AG04449 (cell line): Measurements from ENCODE around the gene NTN5.
A peak's percentile ranks its signal among the peaks of the same experiment; 100 is the strongest.

Source experiments
- CTCF ChIA-PET: fragments of 350-600 bp; formaldehyde crosslinking; extraction: SDS; loops from one replicate; lab custom pipeline; 2021; ENCODE audit warnings: antibody characterized with exemption; lab: Yijun Ruan, JAX
- POLR2A ChIA-PET: fragments of 400-600, 350-600 bp; formaldehyde crosslinking; extraction: SDS; loops from one replicate; lab custom pipeline; 2020; ENCODE audit warnings: antibody characterized with exemption, inconsistent platforms; lab: Yijun Ruan, JAX
- DNase-seq: peaks from one replicate; pipeline ENCODE4 v3.0.0-alpha.2; 2010; ENCODE audit warnings: low read depth, low spot score
- H3K4me3 ChIP-seq: 2 replicates; pipeline ENCODE4 v1.5.1; 2011; ENCODE audit warnings: low read depth, mild to moderate bottlenecking, control low read depth, low read length
- TF ChIP-seq, protein P1 (sequence below): IDR thresholded peaks from one replicate; pipeline ENCODE4 v1.5.1; 2011; ENCODE audit warnings: mild to moderate bottlenecking, moderate library complexity, low read length, control low read depth, inconsistent platforms; ENCODE audit not compliant: insufficient read depth; ENCODE audit errors: missing control alignments

NTN5 gene

DNA sequence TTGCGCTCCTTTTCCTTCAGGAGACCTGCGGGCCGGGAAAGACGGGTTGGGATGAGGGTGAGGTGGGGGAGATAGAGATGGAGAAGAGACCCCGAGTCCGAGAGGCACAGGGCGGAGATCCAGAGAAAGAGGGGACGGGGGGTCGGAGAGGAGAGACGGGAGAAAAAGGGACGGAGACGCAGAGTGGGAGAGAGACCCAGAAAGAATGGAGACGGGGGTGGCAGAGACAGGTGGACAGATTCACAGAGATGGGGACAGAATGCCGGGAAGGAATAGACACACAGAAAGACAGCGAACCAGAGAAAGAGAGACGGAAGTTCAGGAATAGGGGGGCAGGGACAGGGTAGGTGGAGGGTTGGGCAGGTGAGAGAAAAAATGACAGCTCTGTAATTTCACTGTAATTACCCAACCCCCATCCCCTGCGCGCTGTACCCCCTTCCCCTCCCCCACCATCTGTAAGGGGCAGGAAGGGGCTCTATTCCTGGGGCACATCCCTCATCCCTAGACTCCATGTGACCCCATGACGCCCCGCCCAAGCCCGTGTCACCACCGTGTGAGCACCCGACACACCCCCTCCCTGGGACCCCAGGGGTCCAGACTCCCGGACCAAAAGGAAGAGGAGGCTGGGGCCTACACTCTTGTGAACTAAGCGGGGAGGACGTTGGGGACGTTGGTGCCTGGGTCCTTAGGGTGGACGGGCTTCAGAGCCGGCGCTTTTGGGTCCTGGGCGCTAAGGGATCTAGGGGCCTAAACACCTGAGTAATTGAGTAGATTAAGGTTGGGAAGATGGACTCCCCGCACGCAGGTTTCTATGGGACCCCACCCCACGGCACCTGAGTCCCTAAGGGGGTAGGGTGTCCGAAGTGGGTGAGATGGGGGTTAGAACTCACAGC lies 36.6 kb downstream of the NTN5 start:
- CTCF ChIA-PET: interaction anchor here (1.3 kb wide), 1 partner anchor 9 kb away, joined by 5 read pairs; no protein-coding TSS in a partner anchor
- H3K4me3 ChIP-seq: peak overlapping the region; percentile 62
- TF ChIP-seq, protein P1, sequence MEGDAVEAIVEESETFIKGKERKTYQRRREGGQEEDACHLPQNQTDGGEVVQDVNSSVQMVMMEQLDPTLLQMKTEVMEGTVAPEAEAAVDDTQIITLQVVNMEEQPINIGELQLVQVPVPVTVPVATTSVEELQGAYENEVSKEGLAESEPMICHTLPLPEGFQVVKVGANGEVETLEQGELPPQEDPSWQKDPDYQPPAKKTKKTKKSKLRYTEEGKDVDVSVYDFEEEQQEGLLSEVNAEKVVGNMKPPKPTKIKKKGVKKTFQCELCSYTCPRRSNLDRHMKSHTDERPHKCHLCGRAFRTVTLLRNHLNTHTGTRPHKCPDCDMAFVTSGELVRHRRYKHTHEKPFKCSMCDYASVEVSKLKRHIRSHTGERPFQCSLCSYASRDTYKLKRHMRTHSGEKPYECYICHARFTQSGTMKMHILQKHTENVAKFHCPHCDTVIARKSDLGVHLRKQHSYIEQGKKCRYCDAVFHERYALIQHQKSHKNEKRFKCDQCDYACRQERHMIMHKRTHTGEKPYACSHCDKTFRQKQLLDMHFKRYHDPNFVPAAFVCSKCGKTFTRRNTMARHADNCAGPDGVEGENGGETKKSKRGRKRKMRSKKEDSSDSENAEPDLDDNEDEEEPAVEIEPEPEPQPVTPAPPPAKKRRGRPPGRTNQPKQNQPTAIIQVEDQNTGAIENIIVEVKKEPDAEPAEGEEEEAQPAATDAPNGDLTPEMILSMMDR: no peak
- POLR2A ChIA-PET: no interaction called here
- DNase-seq: no peak

DNA sequence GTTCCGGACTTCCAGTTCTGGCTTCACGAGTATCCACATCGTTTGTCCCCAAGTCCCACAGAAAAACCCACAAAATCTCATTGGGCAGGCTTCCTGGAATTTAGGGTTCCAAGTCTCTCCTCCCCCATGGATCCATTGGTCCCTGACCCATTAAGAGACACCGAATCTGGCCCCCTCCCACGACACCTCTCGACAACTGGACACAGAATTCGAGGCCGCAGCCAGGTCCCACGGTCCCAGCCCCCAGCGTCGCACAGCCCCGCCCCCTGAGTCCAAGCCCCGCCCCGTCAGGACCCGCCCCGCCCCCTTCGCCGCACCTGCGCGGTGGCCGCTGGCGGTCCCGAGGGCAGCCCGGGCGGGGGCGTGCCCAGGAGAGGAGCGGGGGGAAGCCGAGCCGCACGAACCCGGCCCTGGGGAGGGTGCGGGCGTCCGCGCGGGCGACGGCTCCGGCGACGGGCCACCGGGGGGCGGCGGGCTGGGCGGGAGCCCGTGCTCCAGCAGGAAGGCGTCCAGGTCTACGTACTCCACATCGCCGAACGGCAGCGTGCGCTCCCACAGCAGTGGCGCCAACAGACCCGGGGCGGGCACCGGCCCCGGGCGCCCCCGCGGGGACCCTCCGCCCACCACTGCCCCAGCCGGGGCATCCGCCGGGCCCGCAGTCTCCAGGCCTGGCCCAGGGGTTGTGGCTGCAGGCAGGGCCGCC lies 37.4 kb downstream of the NTN5 start:
- TF ChIP-seq, protein P1: no peak
- no peak for DNase-seq
- H3K4me3 ChIP-seq: peak overlapping the region; percentile 62
- ChIA-PET POLR2A (no interaction called here), CTCF (interaction anchor here (1.3 kb wide), 1 partner anchor 10 kb away, joined by 5 read pairs; no protein-coding TSS in a partner anchor)

DNA sequence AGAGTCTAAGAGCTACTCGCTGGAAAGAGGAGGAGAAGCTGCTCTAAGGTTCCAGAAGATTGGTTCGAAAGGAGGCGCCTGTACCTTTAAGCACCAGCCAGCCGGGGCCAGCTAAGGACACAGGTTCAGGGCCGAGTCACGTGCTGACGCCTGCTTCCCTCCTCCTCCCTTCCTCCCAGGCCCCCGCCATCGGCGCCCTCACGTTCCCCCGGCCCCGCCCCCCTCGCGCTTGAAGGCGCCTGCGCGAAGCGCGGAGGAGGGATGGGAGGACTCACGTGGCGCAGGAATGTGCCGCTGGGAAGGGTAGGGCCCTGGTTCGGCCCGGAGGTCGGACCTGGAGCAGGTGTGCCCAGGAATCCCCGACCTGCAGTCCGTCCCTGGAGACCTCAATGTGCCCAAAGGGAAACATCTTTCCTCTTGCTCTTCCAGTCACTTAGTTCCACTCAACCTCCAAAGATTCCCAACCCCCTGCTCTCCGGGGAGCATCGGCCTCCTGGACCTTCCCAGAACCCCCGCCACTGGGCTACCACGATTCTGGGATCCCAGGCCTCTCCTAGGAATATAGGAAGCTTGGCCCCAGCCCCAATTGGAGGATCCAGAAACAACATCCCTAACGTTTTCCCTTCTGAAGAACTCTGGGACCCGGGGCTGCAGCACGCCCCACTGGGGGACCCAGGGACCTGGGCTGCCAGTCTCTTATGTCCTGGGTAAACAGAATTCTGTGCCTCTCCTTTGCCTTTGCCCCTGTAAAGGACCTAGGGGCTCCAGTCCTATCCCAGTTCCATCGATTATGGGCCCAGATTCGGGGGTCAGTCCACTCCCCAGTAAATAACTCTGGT lies 38.2 kb downstream of the NTN5 start:
- CTCF ChIA-PET: interaction anchor here (0.6 kb wide), 1 partner anchor 11 kb away, joined by 3 read pairs; no protein-coding TSS in a partner anchor
- H3K4me3 ChIP-seq: peak overlapping the region; percentile 42
- TF ChIP-seq, protein P1: no peak
- POLR2A ChIA-PET: interaction anchor here (0.8 to 2.7 kb wide), 3 partner anchors 11 to 331 kb away, joined by 3 to 17 read pairs (median 8); partner anchors contain the start of genes RPL18 and SPHK2
- DNase-seq: no peak

DNA sequence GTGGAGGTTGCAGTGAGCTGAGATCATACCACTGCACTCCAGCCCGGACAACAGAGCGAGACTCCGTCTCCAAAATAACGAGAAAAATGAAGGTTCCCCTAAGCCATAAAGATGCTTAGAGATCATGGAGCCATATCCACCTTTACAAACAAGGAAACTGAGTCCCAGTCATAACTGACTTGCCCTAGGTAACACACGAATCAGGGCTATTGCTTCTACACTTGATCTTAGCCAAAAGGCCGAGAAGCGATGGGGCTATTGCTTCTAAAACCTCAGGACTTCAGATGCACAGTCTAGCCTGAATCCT lies 38.8 kb downstream of the NTN5 start:
- CTCF ChIA-PET: interaction anchor here (0.6 to 1.2 kb wide), 2 partner anchors 10 to 300 kb away, joined by 3 read pairs; no protein-coding TSS in a partner anchor

More for the DNA sequence above, 38.8 kb downstream of the NTN5 start:
- POLR2A ChIA-PET: interaction anchor here (0.8 to 2.7 kb wide), 3 partner anchors 10 to 332 kb away, joined by 3 to 17 read pairs (median 8); partner anchors contain the start of genes RPL18 and SPHK2
- peak overlapping the region; percentile 42 for H3K4me3 ChIP-seq
- no peak for DNase-seq
- TF ChIP-seq, protein P1: no peak
